ENCODE results near the gene PHF2.

PHF2 gene

DNA sequence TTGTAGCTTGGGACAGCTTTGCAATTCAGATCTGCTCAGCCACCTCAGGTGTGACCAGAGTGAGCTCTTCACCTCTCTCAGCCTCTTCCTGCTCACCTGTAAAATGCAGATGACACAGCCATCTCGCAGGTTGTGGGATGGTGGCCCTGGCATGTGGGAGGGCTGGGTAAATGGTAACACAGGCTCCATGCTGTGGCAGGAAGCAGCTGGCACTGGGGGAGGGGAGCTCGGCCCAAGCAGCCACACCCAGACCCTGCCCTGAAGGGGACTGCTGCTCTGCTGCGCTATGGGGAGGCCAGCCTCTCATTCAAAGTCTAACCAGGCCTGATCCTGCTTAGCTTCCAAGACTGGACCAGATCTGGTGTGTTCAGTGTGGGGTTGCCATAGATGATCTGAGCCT, 24.1 kb downstream of the PHF2 start:
- TF ChIP-seq, protein P1, sequence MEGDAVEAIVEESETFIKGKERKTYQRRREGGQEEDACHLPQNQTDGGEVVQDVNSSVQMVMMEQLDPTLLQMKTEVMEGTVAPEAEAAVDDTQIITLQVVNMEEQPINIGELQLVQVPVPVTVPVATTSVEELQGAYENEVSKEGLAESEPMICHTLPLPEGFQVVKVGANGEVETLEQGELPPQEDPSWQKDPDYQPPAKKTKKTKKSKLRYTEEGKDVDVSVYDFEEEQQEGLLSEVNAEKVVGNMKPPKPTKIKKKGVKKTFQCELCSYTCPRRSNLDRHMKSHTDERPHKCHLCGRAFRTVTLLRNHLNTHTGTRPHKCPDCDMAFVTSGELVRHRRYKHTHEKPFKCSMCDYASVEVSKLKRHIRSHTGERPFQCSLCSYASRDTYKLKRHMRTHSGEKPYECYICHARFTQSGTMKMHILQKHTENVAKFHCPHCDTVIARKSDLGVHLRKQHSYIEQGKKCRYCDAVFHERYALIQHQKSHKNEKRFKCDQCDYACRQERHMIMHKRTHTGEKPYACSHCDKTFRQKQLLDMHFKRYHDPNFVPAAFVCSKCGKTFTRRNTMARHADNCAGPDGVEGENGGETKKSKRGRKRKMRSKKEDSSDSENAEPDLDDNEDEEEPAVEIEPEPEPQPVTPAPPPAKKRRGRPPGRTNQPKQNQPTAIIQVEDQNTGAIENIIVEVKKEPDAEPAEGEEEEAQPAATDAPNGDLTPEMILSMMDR (IDR thresholded peaks at IDR 0.05): no peak
- no peak for TF ChIP-seq ZFX (IDR thresholded peaks at IDR 0.05; ENCODE audit: borderline replicate concordance)

DNA sequence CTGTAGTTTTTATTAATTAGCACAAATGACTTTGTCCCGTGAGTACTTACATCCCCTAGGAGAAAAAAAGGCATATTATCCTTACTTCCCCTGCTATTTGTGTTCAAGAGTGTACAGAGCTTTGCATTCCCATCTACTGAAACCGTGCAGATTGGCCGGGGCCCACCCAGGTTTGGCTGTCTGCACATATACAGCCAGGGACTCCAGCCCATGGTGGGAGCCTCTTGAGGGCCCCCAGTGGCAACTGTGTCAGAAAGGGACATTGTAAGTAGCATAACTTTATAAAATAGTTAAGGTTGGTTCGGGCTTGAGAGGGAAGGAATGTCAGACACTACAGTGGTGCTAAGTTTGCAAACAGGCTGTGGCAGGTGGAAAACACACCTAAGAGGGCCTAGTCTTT, 24.7 kb downstream of the PHF2 start:
- no peak for TF ChIP-seq ZFX (IDR thresholded peaks at IDR 0.05; ENCODE audit: borderline replicate concordance)
- TF ChIP-seq, protein P1 (IDR thresholded peaks at IDR 0.05): no peak
- H3K27ac ChIP-seq: no peak overlapping the region

More for the DNA sequence above, 24.1 kb downstream of the PHF2 start:
- no peak overlapping the region for H3K27ac ChIP-seq

DNA sequence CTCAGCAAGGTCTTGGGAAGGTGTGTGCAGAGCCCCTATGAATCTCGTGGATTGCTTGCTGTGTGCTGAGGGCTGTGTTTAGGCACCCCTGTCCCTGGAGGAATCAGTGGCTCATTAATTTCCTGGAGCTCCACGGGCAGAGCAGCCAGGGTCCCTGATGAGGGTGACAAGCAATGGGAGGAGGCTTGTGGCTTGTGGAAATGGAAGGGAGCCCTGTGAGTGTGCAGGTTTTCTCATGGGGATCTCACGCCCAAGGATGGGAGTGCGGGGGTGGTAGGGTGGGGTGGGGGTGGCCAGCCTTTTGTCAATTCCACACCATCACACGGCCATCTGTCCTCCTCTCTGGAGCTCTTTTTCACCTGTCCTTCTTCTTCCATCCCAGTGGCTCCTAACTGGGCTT, 25.3 kb downstream of the PHF2 start:
- no peak overlapping the region for H3K27ac ChIP-seq
- TF ChIP-seq, protein P1 (IDR thresholded peaks at IDR 0.05): no peak
- no peak for TF ChIP-seq ZFX (IDR thresholded peaks at IDR 0.05; ENCODE audit: borderline replicate concordance)

DNA sequence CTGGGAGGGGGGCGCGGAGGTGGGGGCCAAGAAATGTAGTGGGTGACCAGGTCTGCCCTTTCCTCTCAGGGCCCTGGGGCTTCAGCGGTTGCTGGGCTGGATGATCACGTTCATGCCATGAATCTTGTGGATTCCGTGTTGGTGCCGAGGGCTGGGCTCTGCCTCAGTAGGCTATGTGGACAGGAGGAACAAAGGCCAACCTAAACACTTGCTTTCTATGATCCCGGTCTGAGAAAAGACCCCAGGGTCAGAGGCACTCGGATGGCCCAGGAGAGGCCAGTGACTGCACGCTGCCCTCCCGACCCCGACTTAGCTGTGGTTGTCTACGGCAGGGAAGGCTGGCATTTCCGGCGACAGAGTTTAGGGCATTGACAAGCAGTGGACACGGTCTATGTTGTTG, 26.6 kb downstream of the PHF2 start:
- TF ChIP-seq, protein P1 (IDR thresholded peaks at IDR 0.05): no peak
- no peak for TF ChIP-seq ZFX (IDR thresholded peaks at IDR 0.05; ENCODE audit: borderline replicate concordance)

DNA sequence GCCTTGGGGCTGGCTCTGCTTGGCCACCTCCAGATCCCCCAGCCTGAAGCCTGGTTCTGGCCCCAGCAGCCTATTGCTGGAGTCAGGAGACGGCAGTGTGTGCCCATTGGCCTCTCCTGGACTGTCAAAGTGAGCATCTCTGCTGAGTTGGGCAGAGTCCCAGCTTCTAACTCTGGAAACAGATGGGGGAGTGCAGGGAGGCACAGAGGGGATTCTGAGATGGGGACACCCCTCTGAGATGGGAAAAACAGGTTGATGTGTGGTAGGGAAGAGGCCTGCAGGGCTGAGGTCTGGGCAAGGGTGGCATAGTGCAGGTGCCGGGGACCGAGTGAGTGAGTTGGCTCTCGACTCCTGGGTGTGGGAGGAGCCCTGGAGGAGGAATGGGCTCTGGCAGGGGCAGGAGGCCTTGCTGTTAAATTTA, 27.5 kb downstream of the PHF2 start:
- H3K27ac ChIP-seq: no peak overlapping the region
- TF ChIP-seq, protein P1 (IDR thresholded peaks at IDR 0.05): no peak
- TF ChIP-seq ZFX (IDR thresholded peaks at IDR 0.05; ENCODE audit: borderline replicate concordance): no peak

More for the DNA sequence above, 26.6 kb downstream of the PHF2 start:
- no peak overlapping the region for H3K27ac ChIP-seq

DNA sequence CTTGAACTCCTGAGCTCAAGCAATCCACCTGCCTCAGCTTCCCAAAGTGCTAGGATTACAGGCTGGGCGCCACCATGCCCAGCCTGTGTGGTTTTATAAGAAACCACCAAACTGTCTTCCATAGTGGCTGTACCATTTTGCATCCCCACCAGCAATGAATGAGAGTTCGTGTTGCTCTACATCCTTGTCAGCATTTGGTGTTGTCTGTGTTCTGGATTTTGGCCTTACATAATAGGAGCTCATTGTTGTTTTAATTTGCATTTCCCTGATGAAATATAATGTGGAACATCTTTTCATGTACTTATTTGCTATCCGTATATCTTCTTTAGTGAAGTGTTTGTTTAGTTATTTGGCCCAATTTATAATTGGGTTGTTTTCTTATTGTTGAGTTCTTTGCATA, 29.8 kb downstream of the PHF2 start:
- TF ChIP-seq ZFX (IDR thresholded peaks at IDR 0.05; ENCODE audit: borderline replicate concordance): no peak
- H3K27ac ChIP-seq: no peak overlapping the region

DNA sequence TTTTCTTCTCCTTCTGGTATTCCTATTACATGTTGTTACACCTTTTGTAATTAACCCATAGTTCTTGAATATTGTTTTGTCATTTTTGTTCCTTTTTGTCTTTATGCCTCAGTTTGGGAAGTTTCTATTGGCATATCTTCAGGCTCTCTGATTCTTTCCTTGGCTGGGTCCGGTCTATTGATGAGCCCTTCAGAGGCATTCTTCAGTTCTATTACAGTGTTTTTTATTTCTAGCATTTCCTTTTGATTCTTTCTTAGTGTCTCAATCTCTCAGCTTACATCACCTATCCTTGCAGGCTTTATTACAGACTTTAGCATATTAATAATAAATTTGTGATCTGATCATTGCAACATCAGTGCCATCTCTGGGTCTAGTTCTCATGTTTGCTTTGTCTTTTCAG, 33.8 kb downstream of the PHF2 start:
- H3K27ac ChIP-seq: no peak overlapping the region
- no peak for TF ChIP-seq ZFX (IDR thresholded peaks at IDR 0.05; ENCODE audit: borderline replicate concordance)
- TF ChIP-seq, protein P1 (IDR thresholded peaks at IDR 0.05): no peak
